IgD-negative memory B cell (primary cell): Measurements from ENCODE around the gene PPFIA3. TPM values are rescaled to one million over a fixed set of nuclear protein-coding genes. Genes with fewer than 3 reads are reported as not detected.
"Not testable (repeated sequence)": the region's sequence is repeated elsewhere in the genome, so short reads cannot be mapped to it uniquely, and the experiment has no call there.

Source experiments
- H3K27ac Mint-ChIP-seq, 3 donors: one replicate each; pipeline ENCODE4 v1.8.0; 2020 to 2022; ENCODE audit warnings: mild to moderate bottlenecking in 3 of 3, mixed read lengths in 3 of 3, moderate library complexity in 1 of 3
- H3K27me3 Mint-ChIP-seq: one replicate; pipeline ENCODE4 v1.8.0; 2021; ENCODE audit warnings: mixed read lengths
- H3K36me3 Mint-ChIP-seq: one replicate; pipeline ENCODE4 v1.8.0; 2020; ENCODE audit warnings: mild to moderate bottlenecking, mixed read lengths
- H3K4me1 Mint-ChIP-seq, 3 donors: one replicate each; pipeline ENCODE4 v1.8.0; 2020 to 2022; ENCODE audit warnings: mixed read lengths in 3 of 3, mild to moderate bottlenecking in 1 of 3
- H3K4me3 Mint-ChIP-seq, 4 donors: one replicate each; pipeline ENCODE4 v1.8.0; 2020 to 2022; ENCODE audit warnings: mild to moderate bottlenecking in 4 of 4, mixed read lengths in 4 of 4, moderate library complexity in 3 of 4
- H3K9me3 Mint-ChIP-seq, 3 donors: one replicate each; pipeline ENCODE4 v1.8.0; 2020 to 2021; ENCODE audit warnings: mixed read lengths in 3 of 3, mild to moderate bottlenecking in 1 of 3
- polyA plus RNA-seq: library from polyadenylated mRNA; unstranded; fragments of 300-500 nt; fragmentation: Illumina TruSeq; gene quantifications from one replicate; pipeline ENCODE4 v1.2.3, GENCODE V29; 2021

Gene PPFIA3
- not detected for polyA plus RNA-seq

DNA sequence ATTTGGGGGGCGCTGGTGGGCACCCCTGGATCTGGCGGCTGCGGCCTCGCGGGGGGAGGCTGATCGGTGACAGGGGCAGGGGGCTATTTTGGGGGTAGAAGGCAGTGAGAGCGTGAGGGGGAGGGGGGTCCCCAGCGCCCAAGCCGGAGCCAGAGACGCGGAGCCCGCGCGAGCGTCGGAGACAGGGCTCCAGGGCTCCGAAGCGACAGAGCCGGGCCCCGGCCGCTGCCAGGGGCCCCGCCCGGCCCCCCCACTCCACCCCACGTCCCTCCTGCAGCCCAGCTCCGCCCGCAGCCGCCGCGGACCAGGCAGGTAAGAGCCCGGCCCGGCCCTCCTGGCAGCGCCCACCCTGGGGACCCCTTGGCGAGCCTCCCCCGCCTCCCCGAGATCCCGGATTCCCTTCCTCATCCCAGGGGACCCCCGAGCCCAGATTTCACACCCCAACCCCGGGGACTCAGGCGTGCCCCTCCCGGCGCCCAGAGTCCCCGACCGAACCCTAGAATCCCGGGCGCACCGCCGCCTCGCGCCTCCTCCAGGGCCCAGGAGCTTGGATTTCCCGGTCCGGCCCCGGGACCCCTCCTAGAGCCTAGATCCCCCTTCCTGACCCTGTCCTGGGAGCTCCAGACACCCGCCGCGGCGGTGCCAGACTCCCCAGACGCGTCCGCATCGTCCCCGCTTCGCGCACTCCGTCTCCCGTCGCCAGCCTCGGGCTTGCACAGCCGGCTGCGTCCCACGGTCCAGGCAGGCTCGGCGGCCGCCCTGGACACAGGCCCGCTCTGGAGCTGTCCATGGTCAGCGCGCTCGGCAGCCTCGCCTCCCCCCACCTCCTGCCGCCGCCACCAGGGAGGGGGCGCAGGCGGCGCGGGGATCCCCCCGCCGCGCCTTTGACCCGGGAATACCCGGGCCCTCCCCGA lies at the start of gene PPFIA3:
PPFIA3 (plus strand) TSS at position 134 of the 914 bp plus-strand sequence. CDS start 8,330 bp downstream, outside the sequence.
- no peaks in the 10 kb centered on the region for H3K9me3 Mint-ChIP-seq
- H3K27me3 Mint-ChIP-seq, result peaks cover 7% of the 10 kb centered on the region
- H3K36me3 Mint-ChIP-seq, result no peaks in the 10 kb centered on the region
- H3K4me1 Mint-ChIP-seq, result peaks cover 15 to 21% (median 20%) of the 10 kb centered on the region in 3 donors
- peak within 1 kb of the TSS; percentile 79 to 95 (median 88) for H3K4me3 Mint-ChIP-seq
- H3K27ac Mint-ChIP-seq, result peak within 1 kb of the TSS; percentile 86 to 98 (median 92)

DNA sequence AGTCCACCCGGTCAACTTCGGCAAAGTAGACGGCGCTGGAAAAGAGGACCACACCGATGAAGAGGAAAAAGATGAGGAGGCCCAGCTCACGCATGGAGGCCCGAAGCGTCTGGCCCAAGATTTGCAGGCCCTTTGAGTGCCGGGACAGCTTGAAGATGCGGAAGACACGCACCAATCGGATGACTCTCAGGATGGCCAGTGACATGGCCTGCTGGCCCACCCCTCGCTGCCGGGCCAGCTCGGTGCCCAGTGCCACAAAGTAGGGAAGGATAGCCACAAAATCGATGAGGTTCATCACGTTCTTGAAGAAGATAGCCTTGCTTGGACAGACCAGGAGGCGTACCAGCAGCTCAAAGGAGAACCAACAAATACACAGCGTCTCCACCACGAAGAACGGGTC lies 48.9 kb upstream of the PPFIA3 start:
- Mint-ChIP-seq H3K27me3 (peaks cover 44% of the 10 kb centered on the region), H3K4me1 (peaks cover 2 to 6% (median 5%) of the 10 kb centered on the region in 3 donors), H3K27ac (no peak overlapping the region), H3K36me3 (no peaks in the 10 kb centered on the region), H3K9me3 (peaks cover 0 to 6% (median 5%) of the 10 kb centered on the region in 3 donors), H3K4me3 (no peak overlapping the region)

DNA sequence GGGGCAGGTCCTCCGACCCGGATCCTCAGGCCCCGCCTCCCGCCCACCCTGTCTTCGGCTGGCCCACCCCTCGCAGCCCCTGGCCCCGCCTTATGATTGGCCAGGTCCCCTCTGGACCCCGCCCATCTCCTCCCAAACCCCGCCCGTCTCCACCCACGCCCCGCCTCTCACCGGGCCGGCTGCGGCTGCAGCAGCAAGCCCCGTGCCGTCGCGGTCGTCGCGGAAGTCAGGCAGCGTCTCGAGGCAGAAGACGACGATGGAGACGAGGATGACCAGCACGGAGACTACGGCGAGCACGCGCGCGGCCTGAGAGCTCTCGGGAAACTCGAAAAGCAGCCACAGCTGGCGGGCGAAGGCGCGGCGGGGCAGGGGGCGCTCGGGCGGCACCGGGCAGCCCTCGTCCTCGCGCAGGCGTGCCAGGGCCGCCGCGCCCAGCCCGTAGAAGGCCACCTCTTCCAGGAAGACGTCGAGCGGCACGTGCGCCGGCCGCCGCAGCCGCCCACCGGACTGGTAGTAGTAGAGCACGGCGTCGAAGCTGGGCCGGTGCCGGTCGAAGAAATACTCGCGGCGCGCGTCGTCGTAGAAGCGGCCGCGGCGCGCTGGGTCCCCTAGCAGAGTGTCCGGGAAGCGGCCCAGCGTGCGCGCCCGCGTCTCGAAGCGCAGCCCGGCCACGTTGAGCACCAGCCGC lies 47.3 kb upstream of the PPFIA3 start:
- H3K9me3 Mint-ChIP-seq, result peaks cover 0 to 6% (median 5%) of the 10 kb centered on the region in 3 donors
- H3K36me3 Mint-ChIP-seq, result no peaks in the 10 kb centered on the region
- H3K4me3 Mint-ChIP-seq, result peak overlapping the region in 1 of 4 donors; percentile 8
- H3K27ac Mint-ChIP-seq, result peak overlapping the region in 1 of 3 donors; percentile 16
- peaks cover 2 to 6% (median 5%) of the 10 kb centered on the region in 3 donors for H3K4me1 Mint-ChIP-seq
- peaks cover 38% of the 10 kb centered on the region for H3K27me3 Mint-ChIP-seq

DNA sequence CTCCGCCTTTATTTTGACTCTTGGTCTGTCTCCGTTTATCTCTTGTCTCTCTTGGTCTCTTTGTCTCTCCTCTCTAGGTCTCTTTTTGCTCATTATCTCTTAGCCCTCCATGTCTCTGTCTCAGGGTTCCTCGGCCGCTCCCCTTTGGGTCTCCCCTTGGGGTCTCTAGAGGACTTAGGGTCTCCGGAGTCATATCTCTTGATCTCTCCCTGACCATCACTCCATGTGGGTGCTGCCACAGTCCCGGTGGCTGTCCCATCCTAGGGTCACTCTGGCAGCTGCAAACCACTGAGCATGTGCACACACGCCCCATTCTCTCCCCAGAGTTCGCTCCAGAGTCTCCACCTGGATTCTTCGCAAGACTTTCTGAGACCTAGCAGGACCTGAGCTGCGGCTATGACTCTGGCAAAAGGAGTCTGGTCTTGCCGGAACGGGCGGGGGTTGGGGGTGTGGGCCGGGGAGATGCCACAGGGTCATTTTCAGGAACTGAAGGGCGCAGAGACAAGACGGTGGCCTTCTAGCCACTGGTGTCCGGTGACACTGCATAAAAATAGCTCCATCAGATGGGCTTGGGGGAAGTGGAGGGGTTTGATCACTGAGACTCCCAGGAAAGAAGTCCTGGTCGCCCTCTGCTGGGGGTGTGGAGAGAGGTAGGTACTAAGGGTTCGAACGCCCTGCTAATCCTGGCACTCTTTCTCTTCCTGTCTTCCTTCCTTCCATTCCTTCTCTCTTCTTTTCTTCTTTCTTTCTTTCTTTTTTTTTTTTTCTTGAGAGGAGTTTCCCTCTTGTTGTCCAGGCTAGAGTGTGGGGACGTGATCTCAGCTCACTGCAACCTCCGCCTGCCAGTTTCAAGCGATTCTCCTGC lies 45.6 kb upstream of the PPFIA3 start:
- Mint-ChIP-seq H3K27me3 (peaks cover 29% of the 10 kb centered on the region), H3K27ac (peak overlapping the region in 2 of 3 donors; percentile 50 to 76)

DNA sequence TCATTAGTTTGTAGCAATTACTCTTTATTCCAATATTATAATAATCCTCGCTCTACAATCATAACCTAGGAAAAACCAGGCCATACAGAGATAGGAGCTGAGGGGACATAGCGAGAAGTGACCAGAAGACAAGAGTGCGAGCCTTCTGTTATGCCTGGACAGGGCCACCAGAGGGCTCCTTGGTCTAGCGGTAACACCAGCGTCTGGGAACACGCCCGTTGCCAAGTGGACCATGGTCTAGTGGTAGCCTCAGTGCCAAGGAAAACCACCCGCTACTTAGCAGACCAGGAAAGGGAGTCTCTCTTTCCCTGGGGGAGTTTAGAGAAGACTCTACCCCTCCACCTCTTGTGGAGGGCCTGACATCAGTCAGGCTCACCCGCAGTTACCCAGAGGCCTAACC lies 44.5 kb upstream of the PPFIA3 start:
- not testable (repeated sequence) for H3K4me3 Mint-ChIP-seq, H3K36me3 Mint-ChIP-seq, H3K9me3 Mint-ChIP-seq, H3K4me1 Mint-ChIP-seq
- peaks cover 21% of the 10 kb centered on the region for H3K27me3 Mint-ChIP-seq
- H3K27ac Mint-ChIP-seq, result peak overlapping the region in 1 of 3 donors; percentile 62

More for the DNA sequence above, 45.6 kb upstream of the PPFIA3 start:
- no peaks in the 10 kb centered on the region for H3K36me3 Mint-ChIP-seq
- peak overlapping the region in 2 of 4 donors; percentile 80 to 82 for H3K4me3 Mint-ChIP-seq
- peaks cover 0 to 6% (median 5%) of the 10 kb centered on the region in 3 donors for H3K9me3 Mint-ChIP-seq
- peaks cover 2 to 6% (median 5%) of the 10 kb centered on the region in 3 donors for H3K4me1 Mint-ChIP-seq

DNA sequence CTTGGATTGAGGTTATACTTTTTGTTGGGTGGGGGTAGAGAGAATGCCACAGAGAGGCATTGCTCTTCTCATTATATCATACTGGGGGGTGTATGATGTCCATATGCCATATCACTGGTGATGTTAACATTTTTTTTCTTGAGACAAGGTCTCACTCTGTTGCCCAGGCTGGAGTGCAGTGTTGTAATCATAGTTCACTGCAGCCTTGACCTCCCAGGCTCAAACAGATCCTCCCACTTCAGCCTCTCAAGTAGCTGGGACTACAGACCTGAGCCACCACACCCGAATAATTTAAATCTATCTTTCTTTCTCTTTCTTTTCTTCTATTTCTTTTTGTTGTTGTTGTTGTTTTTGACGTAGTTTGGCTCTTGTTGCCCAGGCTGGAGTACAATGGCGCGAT lies 39.0 kb upstream of the PPFIA3 start:
- peaks cover 4 to 6% (median 6%) of the 10 kb centered on the region in 3 donors for H3K4me1 Mint-ChIP-seq
- no peak overlapping the region for H3K27ac Mint-ChIP-seq
- H3K4me3 Mint-ChIP-seq, result no peak overlapping the region
- H3K27me3 Mint-ChIP-seq, result peaks cover 4% of the 10 kb centered on the region
- no peaks in the 10 kb centered on the region for H3K36me3 Mint-ChIP-seq
- no peaks in the 10 kb centered on the region for H3K9me3 Mint-ChIP-seq

DNA sequence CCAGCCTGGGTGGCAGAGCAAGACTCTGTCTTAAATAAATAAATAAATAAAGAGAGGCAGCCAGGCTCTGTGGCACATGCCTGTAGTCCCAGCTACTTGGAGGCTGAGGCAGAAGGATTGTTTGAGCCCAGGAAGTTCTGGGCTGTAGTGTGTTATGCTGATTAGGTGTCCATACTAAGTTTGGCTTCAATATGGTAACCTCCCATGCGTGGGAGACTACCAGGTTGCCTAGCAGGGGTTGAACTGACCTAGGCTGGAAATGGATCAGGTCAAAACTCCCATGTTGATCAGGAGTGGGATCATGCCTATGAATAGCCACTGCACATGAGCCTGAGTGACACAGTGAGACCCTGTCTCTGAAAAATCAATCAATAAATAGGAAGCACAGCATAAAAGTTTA lies 38.1 kb upstream of the PPFIA3 start:
- Mint-ChIP-seq H3K4me1 (peaks cover 9 to 10% (median 9%) of the 10 kb centered on the region in 3 donors), H3K36me3 (no peaks in the 10 kb centered on the region), H3K9me3 (no peaks in the 10 kb centered on the region), H3K27me3 (no peaks in the 10 kb centered on the region), H3K27ac (peak overlapping the region in 1 of 3 donors; percentile 25), H3K4me3 (peak overlapping the region in 1 of 4 donors; percentile 32)

DNA sequence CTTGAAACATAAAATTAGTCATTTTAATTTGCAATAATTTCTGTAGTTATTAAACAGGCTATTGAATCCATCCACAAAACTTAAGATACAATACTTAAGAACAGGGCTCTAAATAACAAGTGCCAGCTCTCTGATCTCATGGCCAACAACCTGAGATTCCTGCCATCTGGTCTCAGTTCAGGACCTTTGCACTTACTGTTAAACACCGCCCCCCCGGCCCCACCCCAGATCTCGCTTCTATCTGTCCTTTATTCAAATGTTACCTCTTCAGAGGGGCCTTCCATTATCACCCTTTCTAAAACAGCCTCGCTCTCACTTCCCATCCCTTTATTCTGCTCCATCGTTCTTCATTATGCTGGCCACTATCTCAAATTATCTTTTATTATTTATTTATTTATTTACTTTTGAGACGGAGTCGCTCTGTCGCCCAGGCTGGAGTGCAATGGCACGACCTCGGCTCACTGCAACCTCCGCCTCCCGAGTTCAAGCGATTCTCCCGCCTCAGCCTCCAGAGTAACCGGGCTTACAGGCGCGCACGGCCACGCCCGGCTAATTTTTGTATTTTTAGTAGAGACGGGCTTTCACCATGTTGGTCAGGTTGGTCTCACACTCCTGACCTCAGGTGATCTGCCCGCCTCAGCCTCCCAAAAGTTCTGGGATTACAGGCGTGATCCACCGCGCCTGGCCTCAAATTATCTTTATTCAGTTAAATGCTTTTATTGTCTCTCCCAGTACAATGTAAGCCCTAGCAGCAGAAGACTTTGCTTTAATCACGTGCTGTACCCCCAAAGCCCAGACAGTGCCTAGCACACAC lies 34.9 kb upstream of the PPFIA3 start:
- peak overlapping the region; percentile 88 to 98 (median 94) for H3K4me3 Mint-ChIP-seq
- no peaks in the 10 kb centered on the region for H3K36me3 Mint-ChIP-seq

DNA sequence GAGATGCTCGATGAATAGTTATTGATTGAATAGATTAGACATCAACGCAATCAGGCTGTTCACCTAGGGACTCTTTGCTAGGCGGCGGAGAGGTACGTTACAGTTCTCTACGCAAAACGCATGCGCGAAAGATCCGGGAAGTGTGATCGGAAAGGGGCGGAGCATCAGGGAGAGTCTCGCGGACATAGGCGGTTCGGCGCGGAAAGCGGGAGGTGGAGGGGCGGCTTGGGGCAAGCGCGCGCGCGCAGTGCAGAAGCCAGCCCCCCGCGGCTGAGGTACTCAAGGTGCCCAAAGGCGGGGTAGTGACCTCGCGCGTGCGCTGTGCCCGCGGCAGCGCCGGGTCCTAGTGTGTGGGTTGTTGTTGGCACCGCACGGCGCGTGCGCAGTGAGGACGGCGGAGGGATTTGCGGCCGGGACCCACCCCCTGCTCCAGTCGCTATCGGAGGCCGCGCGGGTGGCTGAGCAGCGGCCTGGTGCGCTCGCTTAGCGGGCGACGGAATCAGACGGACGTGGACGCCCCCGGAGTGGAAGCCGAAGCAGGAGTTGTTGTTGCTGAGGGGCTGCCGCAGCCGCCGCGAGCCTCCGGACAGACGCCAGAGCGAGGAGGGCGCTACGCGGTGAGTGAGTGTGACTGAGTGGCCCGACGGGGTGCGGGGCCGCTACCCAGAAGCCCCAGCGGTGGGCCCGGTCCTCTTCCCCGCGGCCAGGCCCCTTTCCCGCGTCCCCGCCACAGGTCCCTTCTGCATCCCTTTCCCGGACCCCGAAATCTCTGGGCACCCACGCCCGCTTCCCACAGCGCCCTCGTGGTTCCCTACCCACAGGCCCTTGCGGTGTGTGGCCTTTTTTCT lies 34.1 kb upstream of the PPFIA3 start, which contains the start of gene SNRNP70:
SNRNP70 (plus strand) TSS at position 432 of the 848 bp plus-strand sequence. CDS start 964 bp downstream, outside the sequence.
- no peaks in the 10 kb centered on the region for H3K36me3 Mint-ChIP-seq
- H3K27ac Mint-ChIP-seq, result peak within 1 kb of the TSS; percentile 91 to 98 (median 97)
- H3K27me3 Mint-ChIP-seq, result no peaks in the 10 kb centered on the region
- peak within 1 kb of the TSS; percentile 88 to 98 (median 94) for H3K4me3 Mint-ChIP-seq
- no peaks in the 10 kb centered on the region for H3K9me3 Mint-ChIP-seq
- peaks cover 18 to 26% (median 19%) of the 10 kb centered on the region in 3 donors for H3K4me1 Mint-ChIP-seq

More for the DNA sequence above, 34.9 kb upstream of the PPFIA3 start:
- Mint-ChIP-seq H3K27ac (peak overlapping the region; percentile 91 to 98 (median 97)), H3K4me1 (peaks cover 18 to 26% (median 19%) of the 10 kb centered on the region in 3 donors), H3K9me3 (no peaks in the 10 kb centered on the region), H3K27me3 (no peaks in the 10 kb centered on the region)

DNA sequence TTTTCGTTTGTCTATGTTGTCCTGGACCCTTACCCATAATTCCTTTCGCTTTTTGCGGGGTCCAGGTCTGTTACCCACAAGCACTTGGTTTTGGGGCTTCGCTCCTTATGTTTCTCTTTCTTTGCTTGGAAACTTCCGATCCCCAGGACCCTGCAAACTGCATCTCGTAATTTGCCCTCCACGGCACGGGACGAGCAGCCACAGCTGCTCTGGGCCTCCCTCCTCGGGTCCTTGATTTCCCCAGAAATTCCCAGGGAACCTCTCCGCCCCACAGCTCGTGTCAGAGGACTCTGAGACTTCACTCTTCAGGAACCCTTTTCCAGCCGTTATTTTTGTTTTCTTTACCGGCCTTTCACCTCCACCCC lies 33.5 kb upstream of the PPFIA3 start:
- Mint-ChIP-seq H3K4me3 (peak overlapping the region; percentile 88 to 98 (median 94)), H3K27ac (peak overlapping the region; percentile 91 to 98 (median 97)), H3K27me3 (no peaks in the 10 kb centered on the region), H3K36me3 (no peaks in the 10 kb centered on the region), H3K4me1 (peaks cover 18 to 26% (median 19%) of the 10 kb centered on the region in 3 donors), H3K9me3 (no peaks in the 10 kb centered on the region)

DNA sequence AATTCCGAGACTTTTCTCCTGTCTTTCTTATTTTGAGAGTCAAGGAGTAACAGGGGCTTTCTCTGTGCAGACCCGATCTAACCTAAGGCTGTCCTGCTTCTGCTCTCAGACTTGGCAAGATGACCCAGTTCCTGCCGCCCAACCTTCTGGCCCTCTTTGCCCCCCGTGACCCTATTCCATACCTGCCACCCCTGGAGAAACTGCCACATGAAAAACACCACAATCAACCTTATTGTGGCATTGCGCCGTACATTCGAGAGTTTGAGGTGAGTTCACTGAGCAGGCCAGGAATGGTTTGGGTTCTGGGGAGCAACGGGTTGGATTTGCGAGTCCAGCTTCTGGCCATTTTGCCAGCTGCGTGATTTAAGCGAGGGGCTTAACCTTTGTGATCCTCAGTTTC lies 33.0 kb upstream of the PPFIA3 start:
- no peaks in the 10 kb centered on the region for H3K27me3 Mint-ChIP-seq
- H3K4me1 Mint-ChIP-seq, result peaks cover 18 to 26% (median 19%) of the 10 kb centered on the region in 3 donors
- H3K36me3 Mint-ChIP-seq, result peaks cover under 1% of the 10 kb centered on the region
- H3K4me3 Mint-ChIP-seq, result peak overlapping the region; percentile 88 to 98 (median 94)
- H3K27ac Mint-ChIP-seq, result peak overlapping the region; percentile 91 to 98 (median 97)
- H3K9me3 Mint-ChIP-seq, result no peaks in the 10 kb centered on the region

DNA sequence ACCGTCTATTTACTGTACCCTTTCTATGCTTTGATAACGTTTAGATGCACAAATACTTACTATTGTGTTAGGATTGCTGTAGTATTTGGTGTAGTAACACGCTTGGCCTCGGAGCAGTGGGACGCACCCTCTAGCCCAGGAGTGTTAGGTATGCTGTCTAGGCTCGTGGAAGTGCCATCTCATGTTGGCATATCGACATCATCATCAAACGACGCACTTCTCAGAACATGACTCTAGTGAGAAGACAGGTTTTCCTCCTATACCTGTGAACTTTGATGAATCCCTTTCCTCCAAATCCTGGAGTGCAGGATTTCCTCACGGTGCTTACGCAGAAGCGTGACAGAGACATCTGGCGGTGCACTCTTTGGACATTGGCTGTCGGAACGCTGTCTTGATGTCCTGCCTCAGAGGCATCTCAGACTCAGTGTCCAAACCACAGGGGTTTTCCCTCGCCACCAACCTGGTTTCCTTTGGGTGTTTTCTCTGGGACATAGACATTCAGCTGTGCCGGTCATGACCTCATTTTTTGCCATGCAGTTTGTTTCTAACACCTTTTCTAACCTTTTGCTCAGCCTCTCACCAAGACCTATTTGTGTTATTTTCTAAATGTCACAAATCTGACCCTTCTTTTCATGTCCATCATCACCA lies 27.8 kb upstream of the PPFIA3 start:
- Mint-ChIP-seq H3K9me3 (no peaks in the 10 kb centered on the region), H3K36me3 (peaks cover 1% of the 10 kb centered on the region), H3K27me3 (no peaks in the 10 kb centered on the region), H3K27ac (peak overlapping the region in 1 of 3 donors; percentile 42), H3K4me1 (peaks cover 8 to 15% (median 8%) of the 10 kb centered on the region in 3 donors), H3K4me3 (peak overlapping the region in 1 of 4 donors; percentile 50)
